Stimulated activated CD8-positive, alpha-beta memory T cell treated with anti-CD3 and anti-CD28 coated beads, Interleukin-15, amount 100 ng/mL, for 1 hour (primary cell): ENCODE results near the gene ASTN2.

Experiments used
- DNase-seq: peaks from one replicate; pipeline ENCODE4 v3.0.0-alpha.2; 2020; ENCODE audit warnings: low read depth

The ASTN2 gene

DNA sequence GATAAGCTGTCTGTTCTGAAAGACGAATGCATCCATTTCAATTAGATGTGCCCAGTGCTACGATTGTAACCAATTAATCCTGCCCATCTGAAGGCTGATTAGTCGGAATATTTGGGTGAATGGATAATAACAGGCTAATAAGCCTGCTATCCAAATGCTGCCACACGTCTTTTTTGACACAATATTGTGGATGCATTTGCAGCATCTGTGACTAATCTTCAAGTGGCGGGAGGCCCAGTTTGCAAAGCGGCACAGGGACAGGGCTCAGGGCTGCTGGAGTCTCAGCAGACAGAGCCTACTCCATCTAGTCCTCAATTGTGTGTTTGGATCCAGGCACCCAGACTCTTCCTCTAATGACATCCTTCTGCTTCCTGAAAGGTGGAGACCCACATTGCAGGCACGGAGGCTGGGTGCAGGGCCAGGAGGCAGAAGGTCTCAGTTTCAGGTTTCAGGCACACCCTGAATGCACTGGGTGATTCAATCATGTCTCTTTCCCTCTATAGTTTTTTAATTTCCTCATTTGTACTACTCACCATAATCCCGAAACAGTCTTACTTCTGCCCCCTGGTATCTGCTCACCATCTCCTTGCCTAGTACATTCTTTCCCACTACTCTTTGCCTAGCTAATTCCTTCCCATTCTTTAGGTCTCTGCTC, 169.6 kb downstream of the ASTN2 start:
- DNase-seq: no peak

DNA sequence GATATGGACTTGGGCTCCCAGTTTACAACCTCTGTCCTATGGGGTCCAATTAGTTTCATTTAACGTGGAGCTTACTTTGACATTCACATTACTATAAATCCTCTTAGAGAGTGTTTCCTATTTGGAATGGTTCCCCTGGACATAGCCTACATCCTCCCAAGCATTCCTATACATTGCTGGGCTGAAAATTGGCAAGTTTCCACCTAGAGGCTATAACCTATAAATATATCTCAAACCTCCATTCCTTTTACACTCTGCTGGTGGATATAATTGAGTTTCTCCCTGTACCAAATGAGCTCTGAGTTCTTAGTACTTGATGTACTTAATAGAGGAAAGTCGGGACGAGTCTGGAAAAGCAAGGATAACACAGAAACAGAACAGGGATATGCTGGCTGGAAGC, 172.8 kb downstream of the ASTN2 start:
- DNase-seq: no peak

DNA sequence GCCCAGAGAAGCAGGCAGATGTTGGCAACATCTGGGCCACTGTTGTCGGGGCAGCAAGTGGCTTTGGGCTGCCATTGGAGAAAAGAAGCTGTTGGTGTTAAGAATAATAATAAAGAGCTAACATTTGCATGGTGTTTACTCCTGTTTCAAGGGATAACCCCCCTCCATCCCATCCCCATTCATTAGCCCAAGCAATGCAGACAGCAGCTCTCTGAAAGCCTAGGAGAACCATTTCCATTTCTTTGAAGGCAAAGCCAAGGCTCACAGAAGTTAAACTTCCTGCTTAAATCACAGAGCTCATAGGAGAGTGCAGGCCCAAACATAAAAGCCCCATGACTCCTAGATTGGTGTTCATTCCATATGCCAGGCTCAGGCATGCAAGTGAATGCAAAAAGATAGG, 175.4 kb downstream of the ASTN2 start:
- no peak for DNase-seq

DNA sequence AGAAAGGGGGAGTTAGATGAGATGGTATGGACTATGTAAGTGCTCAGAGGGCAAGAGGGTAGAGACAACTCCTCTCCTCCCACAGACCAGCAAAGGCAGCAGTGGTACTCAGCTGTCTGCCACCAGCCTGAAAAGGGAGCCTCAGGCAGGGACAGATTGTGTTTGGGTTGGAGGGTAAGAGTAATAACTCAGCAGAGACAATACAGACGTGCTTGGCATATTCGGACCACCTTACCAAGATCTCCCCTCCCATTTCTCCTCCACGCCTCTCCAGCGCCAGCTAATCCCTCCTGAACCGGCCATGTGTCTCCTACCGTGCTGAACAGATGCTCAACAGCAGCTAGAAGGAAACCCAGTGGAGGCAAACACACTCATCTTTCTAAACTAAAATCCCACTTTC, 180.8 kb downstream of the ASTN2 start:
- no peak for DNase-seq

DNA sequence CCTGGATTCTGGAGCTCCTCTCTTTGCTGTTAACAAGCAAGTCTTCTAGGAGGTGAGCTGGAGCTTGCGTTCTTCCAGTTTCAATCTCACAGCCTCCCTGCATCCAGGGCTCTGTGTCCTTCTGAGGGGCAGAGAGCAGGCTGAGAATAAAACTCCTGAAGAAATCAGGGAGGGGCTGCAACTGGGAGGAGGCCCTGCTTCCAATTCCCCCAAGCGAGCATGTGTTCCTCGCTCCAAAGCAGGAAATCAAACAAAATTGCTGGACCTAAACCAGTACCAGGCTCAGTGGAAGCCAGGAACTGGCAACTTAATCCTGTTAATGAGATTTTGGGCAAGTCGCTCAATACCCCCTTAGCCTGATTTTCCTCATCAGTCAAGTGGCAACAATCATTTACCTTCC, 181.8 kb downstream of the ASTN2 start:
- DNase-seq: no peak

DNA sequence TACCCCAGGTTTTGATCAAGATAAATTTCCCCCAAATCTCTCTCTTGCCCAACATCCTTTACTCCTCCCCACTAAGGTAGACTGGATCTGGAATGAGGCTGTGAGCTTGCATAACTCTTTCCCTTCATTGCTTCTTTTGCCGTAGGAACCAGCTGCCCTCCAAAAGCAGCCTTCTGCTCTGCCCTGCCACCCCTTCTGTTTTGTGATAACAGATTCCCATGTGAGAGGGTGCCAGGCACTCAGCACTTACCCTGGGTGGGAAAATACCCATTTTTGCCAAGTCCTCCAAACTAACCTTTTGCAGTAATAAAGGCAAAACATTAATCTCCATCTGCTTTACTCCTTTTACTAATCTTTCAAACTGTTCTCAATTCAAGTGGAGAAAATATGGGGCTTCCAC, 182.6 kb downstream of the ASTN2 start:
- no peak for DNase-seq

DNA sequence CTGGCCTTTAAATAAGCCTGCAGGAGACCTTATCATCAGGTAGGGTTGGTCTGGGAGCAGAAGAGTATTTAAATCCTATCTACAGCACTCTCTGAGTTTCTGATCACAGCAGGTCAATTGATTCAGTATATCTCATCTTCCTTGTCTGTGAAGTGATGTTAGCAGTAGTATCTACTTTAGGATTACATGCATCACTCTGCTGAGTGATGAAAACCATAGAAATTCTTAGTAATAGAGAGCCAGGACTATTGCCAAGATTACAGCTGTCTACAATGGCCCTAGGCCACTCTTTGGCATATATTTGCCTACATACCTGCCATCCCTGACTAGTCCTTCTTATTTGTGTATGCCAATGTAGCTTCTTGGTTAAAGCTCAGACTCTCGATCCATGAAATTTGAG, 183.8 kb downstream of the ASTN2 start:
- DNase-seq: no peak

DNA sequence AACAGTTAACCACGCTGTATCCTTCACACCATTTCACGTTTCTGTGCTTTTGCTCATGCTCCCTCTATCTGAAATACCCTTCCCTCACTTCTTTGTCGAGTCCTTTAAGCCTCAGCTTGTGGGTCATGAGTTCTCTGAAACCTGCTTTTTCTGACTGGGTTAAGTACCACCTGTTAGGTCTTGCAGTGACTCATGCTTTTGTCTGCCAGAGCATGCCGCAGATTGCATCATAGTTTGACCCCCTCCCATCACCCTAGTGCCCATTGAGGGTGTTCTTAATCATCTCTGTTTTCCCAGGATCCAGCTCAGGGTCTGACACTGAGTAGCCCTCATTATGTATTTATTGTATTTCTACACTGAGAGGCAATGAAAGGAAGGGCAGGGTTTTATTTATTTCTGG, 190.2 kb downstream of the ASTN2 start:
- DNase-seq: no peak

DNA sequence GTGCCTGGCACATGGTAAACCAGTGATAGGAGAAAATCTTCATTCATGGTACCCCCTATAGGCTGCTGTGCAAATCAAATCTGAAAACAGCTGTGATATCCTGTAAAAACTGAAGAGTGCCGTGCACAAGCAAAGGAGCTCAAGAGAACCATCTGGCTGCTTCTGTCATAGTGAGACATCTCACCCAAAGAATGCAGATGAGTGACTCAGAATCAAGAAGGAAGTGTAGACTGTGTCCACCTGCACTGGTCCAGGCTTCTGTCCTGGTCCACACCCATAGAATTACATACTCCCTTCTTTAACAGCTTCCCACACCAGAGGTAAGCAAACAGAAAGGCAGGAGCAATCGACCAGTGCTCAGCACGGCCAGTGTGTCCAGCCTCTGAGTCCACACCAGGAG, 195.9 kb downstream of the ASTN2 start:
- no peak for DNase-seq

DNA sequence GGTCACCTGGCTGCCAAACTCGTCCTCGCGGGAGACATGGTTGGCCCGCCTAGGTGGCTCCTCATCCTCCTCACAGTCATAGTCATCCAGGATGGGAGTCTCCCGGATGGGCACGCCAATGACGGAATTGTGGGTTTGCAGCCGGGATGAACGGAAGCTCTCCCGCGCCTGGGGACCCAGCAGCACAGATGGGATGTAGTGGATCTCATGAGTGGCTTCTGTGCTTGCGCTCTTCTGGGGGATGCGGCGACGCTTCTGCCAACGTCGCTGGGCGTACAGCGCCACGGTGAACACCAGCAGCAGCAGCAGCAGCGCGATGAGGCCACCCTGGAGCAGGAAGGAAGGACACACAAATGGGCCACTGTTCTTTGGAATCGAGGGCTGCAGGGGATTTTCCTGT, 200.4 kb downstream of the ASTN2 start:
- no peak for DNase-seq

DNA sequence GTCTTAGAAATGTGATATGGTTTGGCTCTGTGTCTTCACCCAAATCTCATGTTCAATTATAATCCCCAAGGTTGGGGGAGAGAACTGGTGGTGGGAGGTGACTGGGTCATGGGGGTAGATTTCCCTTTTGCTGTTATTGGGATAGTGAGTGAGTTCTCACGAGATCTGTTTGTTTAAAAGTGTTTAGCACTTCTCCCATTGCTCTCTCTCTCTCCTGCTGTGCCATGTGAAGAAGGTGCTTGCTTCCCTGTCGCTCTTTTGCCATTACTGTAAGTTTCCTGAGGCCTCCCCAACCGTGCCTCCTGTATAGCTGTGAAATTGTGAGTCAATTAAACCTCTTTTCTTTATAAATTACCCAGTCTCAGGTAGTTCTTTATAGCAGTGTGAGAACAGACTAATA, 203.6 kb downstream of the ASTN2 start:
- no peak for DNase-seq

DNA sequence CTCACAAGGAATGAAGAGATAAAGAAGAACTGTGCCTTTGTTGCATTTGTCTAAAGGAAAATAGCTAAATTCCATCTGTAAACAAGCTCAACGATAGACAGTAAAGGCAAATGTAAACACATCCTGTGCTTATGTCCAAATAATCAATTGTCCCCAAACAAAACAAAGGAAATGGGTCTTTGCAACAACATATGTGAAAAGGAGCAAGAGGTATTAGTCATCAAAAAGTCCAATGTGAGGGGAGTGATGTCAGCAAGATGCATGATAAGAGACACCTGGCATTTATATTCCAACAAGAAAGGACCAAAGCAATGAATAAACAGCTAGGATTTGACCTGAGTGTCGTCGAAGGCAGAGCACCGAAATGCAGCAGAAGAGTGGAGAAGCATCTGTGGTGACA, 209.1 kb downstream of the ASTN2 start:
- DNase-seq: no peak

DNA sequence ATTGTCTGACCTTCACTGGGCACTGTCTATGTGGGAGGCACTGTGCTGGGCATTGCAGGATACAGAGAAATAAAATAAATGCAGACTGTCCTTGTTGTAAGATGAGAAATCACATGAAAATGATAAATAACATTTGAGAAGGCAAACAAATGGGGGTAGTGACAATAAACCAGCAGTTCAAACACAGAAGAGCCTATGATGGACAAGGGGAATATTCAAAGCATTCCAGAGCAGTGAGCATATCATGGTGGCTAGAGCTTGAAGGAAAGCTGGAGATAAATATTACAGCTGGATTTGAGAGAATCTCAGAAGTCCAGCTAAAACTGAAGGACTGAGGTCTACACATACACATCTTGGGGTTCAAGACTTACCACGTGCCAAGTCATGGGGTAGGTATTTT, 209.9 kb downstream of the ASTN2 start:
- no peak for DNase-seq

DNA sequence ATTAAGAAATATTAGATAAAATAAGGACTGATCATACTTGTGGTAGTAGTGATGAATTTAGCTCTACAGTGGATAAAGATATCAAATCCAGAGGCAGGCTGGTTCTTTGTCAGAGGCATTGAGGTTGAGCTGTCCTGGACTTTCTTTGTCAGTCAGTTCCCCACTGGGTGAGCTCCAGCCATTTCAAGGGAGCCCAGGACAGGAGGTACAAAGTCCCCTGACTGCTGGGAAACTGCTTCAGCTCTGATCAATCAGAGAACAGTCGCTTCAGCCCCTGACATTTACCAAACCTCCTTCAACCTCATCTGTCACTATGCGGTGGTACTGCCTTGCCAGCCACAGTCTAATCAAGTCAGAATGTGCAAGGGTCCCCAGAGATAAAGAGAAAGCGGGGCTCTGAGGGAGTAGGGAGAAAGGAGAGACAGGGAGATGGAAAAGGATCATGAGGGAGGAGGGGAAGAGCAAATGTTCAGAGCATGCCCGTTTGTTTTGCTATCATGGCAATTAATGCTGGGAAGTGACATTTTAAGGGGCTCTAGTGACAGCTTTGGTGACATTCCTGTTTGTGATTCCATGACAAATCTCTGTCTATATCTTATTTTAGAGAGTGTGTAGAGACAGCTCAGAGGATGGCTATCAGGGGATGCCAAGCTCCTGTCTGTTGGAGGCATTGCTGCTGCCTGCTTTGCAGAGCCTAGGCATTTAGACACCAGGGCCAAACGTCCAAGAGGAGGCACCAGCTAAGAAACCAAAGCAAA, 223.2 kb downstream of the ASTN2 start:
- DNase-seq: no peak

DNA sequence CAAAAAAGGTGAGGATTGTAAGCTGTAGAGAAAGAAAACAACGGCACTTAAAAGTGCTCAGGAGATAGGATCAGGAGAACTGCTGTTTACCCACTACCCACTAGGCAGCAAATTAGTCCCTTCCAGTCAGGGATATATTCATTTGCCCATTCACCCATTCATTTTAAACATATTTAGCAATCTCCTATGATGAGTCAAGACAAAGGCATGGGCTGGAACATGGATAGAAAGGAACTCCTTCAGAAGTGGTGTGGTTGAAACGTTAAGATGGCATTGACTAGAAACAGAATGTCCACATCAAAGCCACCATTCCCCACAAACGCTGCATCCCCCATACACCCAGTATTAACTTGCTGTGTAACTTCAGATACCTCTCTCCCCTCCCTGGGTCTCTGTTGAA, 225.7 kb downstream of the ASTN2 start:
- no peak for DNase-seq

DNA sequence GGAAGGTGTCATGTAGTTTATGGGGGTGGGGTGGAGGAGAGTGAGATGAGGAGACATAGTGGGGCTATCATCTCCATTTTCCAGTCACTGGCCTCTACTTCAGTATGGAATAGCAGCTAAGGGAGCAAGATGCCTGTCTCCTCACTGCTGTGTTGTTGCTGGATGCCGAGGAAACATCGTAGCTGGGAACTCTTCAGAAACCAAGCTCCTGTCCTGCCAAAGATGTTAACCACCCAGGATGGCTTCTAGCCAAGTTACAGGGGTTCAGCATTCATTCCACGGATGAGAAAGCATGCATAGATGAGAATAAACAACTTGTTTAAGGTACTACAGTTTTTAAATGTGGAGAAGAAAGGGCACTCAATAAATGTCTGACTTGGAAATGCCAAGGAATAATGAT, 226.5 kb downstream of the ASTN2 start:
- DNase-seq: no peak

DNA sequence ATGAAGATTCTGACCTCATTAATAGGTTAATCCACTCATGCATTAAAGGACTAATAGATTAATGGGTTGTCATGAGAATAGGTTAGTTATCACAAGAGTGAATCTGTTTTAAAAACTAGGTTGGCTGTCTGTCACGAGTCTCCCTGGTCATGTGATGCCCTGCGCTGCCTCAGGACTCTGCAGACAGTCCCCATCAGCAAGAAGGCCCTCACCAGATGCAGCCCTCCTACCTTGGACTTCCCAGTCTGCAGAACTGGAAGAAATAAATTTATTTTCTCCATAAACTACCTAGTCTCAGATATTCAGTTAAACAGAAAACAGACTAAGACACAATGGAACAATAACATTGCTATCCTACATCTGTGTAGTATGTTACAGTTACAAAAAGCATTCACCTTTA, 227.4 kb downstream of the ASTN2 start:
- DNase-seq: no peak

DNA sequence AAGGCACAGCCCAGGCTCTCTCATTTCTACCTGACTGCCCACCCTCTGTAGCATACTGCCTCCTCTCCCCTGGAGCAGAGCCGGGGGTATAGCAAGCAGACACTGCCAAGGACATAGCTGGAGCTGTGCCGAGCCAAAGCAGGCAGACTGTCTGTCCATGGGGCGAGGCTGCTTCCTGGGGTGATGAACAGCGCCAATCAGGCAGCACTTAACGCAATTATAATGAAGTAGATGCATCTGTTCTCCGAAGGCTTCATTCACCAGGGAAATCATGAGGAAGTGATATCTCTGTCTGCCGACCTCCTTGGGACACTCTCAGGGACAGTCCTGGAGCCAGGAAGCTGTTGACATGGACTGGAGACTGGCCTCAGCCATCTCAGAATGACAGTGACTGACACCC, 230.7 kb downstream of the ASTN2 start:
- DNase-seq: no peak

DNA sequence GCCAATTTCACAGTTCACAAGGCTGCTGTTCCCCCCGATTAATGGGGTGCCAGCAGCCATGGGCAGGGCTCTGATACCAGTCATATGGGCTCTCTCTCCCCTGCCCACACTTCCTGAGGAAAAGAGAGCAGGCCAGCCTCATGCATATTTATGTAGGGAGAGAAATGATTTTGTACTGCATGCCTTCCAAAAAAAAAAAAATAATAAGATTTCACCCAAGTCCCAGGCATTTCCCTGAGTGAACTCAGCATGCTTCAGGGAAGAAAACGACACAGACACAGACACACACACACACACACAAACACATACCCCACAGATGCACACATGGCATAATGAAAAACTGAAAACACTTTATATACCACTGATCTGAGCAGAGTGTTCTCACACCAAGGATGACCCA, 232.8 kb downstream of the ASTN2 start:
- no peak for DNase-seq

DNA sequence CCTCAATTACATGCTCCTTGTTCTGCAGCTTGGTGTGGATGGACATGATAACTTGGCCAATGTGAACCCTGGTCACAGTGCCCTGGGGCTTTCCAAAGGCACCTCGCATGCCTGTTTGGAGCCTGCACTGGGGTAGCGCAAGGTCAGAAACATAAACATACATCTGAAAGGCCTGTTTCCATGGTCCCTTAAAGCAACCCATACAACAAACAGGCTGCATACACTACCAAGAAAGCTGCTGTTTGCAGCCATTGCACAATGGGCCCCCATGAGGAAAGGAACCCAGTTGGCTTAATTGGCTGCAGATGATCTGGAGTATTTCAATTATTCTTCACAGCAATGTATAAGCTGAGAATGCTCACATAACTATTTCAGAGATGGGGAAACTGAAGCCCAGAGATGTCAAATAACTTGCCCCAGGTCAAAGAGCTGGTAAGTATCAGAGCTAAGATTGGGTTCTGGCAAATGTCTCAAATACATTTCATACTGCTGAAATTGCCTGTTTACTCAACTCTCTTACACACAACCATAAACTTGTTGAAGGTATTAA, 233.9 kb downstream of the ASTN2 start:
- no peak for DNase-seq

DNA sequence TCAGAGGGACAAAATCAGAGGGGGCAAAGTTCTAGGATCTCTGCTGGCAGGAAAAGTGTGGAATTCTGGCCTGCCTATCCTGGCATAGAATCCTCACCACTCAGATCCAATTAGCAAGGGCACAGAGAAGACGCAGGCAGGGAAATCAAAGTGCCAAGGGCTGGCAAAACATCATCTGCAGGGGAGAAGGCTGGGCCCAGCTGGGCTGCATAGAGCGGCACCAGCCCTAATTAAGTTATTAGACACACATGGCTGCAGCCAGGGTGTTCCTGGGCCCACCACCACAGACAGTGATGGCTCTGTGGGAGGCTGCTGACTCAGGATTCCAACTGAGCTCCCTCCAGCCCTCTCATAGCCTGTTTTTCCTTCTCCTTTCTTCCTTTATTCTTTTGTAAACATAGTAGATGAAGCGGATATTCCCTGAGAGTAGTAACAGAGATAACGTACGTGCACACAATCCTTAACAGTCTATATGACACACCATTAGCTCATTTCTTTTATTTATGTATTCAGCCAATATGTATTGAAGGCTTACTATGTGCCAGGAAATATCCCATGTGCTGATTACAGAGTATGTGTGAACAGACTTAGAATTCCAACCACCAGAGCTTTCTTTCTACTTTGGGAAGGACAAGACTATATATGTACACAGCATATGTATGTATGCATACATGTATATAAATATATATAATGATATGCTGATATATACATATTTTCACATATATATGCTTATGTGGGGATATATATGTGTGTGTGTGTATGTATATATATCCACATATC, 236.1 kb downstream of the ASTN2 start:
- no peak for DNase-seq

DNA sequence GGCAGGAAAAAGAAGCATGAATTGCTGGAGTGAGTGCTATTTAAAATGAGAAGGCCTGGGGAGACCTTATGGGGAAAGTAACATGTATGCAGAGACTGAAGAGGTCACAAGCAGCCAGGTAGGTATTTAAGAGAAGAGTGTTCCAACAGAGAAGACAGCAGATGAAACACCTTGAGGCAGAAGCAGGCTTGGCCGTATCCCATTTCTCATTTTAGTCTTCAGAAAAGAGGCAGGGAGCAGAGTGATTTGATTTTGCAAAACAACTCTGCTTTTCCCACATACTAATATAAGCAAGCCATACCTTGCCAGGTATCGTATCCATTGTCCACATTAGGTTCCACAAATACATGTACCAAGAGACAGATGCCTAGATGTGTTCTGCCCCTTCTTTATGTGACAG, 244.3 kb downstream of the ASTN2 start:
- DNase-seq: no peak

DNA sequence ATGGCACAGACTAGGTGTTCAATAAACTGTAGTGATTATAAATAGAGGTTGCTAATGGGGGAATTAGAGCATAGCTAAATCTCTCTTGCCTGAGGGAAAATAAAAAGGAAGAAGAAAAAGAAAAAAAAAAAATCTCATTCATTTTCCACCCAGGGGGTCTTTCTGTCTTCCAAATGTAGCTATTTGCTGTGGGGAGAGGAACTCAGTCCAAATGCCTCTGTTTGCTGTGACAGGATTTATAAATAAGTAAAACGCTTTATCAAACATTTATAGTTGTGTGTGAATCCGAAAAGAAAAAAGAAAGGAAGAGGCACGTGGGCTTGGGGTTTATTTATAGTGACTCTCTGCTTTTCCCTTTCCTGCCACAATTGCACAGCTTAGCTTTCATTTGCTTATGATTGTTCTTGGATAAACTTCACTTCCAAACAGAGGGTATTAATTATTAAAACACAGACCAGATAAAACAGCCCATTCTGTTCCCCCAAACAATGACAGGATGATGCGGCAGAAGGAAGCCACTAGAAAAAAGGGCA, 245.7 kb downstream of the ASTN2 start:
- DNase-seq: no peak
